ENCODE results near the gene BANP.
"Not testable (repeated sequence)": the region's sequence is repeated elsewhere in the genome, so short reads cannot be mapped to it uniquely, and the experiment has no call there.

Gene BANP

DNA sequence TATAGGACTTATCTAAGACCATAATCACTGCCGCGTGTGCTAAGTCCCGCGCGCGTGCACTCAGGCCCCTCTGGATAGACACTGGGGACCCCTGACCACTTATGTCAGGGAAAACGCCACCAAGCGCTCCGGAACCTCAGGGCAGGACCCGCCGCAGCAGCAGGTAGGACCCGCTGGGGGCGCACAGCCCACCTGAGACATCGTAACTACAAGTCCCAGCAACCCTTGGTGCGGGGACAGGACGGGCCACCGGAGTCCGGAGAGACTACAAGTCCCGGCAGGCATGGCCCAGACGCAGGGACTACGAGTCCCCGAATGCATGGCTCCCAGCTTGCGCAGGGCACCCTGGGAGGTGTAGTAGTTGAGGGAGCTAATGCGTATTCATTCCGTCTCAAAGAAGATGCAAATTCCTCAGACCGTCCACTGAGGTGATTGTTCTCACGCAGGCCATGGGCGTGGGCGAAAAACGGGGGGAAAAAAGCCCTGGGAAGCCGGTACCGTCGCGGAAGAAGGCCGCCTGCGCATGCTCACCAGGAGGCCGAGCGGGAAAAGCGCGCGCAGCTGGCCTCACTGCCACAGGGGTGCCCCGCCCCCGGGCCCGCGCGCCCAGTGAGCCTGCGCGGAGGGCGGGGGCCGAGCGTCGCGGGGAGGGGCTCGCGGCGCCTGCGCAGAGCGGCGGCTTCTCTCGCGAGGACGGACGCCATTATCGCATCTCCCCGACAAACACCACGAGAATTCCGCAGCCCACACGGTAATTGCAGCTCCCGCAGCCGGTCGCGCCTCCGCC, at the start of gene BANP:
BANP (plus strand) TSS at position 670 of the 787 bp plus-strand sequence. CDS start 23,682 bp downstream, outside the sequence.
- peak; percentile 98 for DNase-seq

GRCh38 chr16:87904963-87905362, 46.3 kb upstream of the BANP start:
- not testable (repeated sequence) for DNase-seq

DNA sequence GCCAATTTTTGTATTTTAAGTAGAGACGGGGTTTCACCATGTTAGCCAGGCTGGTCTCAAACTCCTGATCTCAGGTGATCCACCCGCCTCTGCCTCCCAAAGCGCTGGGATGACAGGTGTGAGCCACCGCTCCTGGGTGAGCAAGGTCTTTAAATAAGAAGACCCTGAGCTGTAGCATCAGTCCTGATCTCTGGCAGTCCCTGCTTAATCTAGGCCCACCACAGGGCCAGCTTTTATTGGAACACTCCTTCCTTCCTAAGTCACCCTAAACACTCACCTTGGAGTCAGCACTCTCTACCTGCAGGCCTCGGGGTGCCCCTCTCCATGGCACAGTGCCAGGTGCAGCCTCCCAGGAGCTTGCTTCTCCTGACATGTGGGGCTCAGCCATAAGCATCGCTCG, 45.7 kb upstream of the BANP start:
- DNase-seq = not testable (repeated sequence)

DNA sequence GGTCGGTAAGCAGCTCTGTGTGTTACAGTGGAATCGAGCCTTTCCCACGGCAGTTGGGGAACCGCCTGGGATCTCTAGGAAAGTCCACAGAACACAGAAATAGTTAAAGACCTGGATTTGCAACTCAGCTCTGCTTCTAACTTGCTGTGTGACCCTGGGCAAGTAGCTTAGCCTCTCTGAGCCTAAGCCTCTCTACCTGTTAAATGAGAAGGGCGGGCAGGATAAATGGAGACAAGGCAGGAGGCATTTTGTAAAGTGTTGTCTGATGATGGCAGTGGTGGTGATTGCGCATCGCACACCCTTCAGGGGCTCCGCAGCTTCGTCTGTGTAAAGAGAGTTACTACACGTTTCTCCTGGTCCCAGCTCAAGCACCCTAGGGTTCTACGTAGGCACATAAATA, 43.1 kb upstream of the BANP start:
- DNase-seq = not testable (repeated sequence)

DNA sequence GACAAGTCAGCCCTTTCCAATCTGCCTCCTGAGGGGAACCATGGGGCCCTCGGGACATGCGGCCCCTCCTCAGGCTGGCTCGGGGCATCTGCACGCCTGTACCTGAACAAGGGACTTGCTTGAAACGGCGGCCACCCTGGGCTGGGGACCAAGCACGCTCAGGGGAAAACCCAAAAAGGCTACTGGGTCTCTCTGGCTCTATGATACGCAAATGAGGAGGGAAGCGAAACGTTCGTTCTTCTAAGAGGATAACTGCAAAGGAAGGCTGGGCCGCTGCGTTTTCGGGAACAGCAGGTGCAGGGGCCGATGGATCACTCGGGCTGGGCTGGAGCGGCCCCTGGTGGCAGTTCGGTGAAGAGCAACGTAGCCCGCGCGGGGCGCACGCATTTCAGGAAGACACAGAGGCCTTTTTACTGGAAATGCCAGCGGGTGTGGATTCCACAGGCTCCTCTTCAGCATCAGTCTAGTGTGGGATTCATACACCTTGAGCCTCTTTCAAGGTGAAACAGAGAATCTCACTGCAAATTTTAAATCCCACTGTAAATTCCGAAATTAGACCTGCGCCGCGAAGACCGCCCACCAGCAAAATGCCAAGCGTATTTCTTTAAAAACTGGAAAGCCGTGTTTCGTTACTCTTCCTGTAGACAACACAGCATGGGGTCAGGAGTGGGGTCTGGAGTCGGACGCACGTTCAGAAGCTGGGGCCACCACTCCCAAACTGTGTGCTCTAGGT, 41.9 kb upstream of the BANP start:
- DNase-seq = peak; percentile 68

DNA sequence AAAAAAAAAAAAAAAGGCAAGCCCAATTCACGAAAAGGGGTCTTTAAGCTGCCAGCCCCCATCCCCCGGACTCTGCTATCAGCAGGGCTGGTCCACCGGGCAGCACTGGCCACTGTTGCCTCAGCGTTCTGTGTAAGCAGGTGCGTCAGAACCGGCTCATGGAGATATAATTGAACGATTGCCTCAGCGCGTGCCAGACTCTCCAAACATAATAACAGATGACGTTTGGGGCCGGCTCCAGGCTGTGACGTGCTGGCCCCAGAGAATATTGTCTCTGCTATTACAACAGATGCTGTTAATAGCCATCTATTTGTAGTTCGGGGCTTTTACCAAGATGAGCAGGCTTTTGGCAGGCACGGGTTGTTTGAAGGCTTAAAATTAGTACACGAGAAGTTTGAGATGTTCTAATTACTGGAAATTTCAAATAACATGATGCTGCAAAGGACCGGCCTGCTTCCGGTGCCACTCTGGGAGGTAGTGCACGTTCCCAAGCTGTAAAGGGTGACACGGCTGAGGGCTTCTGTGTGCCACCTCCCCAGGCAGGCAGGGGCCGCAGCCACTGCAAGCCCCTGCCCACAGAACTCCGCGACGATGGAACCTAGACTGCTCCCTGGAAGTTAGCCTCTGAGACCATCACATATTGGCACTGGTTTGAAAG, 40.0 kb upstream of the BANP start:
- DNase-seq = not testable (repeated sequence)

GRCh38 chr16:87912691-87913090, 38.5 kb upstream of the BANP start:
- not testable (repeated sequence) for DNase-seq

DNA sequence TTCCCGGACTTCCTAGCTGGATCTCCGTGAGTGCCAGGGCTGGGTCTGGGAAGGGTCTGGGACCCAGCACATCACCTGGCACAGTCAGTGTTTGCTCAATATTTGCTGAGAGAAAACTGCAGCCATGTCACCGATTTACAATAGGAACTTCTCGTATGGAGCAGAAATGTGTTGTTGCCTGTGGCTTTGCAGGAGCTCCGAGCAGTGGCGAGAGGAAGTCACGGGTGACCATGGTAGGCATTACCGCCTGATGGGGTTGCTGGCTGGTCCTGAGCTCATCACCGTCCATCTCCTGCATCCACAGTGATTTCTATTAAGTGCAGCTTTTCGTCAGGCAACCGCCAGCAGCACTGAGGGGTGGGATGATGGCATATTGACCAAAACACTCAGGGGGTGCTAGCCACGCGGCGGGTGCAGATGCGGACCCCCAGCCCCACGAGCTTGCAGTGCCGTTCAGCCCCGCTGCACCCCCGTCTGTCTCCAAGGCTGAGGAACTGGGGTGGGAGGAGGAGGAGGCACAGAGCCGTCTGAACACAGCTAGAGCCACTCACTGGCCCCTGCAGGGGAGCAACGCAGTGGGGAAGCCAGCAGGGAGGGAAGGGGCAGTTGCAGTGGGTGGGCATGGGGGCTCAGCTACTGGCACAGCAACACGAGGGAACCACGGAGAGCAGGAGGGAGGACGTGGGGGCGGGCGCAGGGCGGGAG, 37.1 kb upstream of the BANP start:
- DNase-seq = not testable (repeated sequence)

GRCh38 chr16:87914812-87915211, 36.4 kb upstream of the BANP start:
- no peak for DNase-seq

GRCh38 chr16:87917503-87917902, 33.7 kb upstream of the BANP start:
- DNase-seq = no peak

GRCh38 chr16:87918338-87918737, 32.9 kb upstream of the BANP start:
- DNase-seq = no peak

GRCh38 chr16:87918866-87919680, 32.2 kb upstream of the BANP start:
- DNase-seq = no peak

DNA sequence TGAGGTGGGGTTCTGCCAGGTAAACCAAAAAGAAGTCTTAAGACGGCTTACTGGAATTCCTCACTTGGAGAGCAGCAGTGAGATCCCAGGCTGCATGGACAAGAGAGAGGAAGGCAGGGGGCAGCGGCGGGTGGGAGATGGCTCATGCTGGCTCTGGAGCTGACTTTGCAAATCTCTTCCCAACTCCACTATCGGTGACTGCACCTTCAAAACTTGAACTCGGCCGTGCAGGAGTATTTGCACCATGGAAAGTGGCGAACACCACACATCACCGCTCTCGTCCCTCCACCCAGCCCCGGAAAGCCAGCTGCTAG, 31.6 kb upstream of the BANP start:
- DNase-seq = no peak

DNA sequence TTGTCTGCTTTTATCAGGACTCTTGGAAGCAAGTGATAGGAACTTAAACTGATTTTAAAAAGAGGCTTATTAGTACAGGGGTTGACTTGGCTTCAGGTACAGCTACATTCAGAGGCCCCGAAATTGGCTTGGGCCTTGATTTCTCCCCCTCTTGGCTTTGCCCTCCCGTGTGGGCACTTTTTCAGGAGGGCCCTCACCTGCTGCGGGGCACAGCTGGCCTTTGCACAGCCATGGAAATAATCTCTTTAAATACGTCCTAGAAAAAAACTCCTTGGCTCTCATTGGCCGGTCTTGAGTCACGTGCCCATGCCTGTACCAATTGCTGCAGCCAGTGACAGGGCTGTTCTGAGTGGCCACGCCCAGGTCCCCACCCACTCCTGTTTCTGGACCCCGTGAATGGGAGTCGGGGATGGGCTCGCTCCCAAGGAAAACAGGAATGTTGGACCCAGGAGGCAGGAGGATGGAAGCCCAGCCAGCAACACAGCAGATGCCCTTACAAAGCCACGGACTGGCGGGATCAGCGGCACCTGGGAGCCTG, 29.9 kb upstream of the BANP start:
- DNase-seq = no peak

GRCh38 chr16:87922250-87922871, 28.9 kb upstream of the BANP start:
- DNase-seq = no peak

GRCh38 chr16:87924041-87924810, 27.0 kb upstream of the BANP start:
- no peak for DNase-seq

DNA sequence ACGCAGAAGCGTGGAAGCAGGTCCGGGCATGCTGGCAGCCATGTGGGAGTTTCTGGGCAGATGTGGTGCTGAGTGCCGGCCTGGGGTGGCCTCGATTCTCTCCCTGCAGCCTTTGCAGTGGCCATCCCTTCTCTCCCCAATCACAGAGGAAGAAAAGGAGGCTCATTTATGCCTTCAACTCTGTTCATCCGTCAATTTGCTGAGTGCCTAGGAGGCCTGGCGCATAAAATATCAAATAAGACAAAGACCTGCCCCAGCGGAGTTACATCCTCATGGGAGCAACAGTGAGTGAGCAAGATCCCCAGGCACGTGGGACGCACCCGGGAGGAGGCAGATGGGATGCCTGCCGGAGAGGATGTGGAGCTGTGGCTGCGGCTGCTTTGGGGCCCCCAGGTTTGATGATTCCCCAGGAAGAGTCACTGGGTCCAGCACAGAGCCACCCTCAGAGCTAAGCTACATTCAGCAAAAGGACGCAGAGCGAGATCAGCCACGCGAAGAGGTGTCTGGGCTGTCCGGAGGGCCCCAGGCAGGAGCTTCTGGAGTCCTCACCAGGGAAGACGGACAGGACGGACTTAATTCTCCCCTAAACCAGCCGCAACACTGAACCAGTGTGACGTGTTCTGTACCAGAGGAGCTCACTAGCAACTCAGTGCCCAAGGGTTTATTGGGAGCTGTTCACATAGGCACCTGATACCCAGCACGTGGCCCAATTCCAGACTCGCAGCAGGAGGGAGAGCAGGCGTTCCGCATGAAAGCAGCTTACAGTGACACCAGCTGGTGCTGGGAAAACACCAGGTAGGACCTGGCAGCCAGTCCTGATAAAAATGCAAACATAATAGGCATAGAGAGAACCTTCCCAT, 26.2 kb upstream of the BANP start:
- DNase-seq = no peak

- no peak for DNase-seq
Observed at GRCh38 chr16:87926246-87927194, 24.7 kb upstream of the BANP start.

DNA sequence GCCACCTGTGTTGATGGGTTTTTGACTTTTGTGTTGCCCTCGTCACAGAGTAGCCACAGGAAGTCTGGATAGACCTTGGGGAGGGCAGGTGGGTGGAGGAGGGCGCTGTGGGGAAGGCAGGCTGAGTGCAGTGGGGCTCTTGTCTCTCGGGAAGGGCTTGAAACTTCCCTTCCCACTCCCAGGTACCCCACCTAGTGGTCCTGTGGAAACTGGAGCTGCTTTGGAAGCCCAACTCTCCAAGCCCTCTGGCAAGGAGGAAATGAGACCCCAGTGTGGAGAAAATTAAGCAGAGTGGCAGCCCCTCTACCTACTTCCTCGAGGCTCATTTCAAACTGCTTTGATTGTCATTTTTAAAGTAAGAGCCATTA, 24.1 kb upstream of the BANP start:
- DNase-seq = no peak

Data from stimulated activated naive CD4-positive, alpha-beta T cell treated with Interleukin-2 at 50 U/mL for 16 hours (primary cell).